NCI-H1092 treated with DMSO at 0.1 percent for 48 hours (cell line): Measurements from ENCODE around the gene ARHGAP9.
"Not testable (repeated sequence)": the region's sequence is repeated elsewhere in the genome, so short reads cannot be mapped to it uniquely, and the experiment has no call there.

Experiments used
- DNase-seq: peaks from one replicate; lab custom pipeline; 2025; lab: John Stamatoyannopoulos, UW

ARHGAP9 gene

DNA sequence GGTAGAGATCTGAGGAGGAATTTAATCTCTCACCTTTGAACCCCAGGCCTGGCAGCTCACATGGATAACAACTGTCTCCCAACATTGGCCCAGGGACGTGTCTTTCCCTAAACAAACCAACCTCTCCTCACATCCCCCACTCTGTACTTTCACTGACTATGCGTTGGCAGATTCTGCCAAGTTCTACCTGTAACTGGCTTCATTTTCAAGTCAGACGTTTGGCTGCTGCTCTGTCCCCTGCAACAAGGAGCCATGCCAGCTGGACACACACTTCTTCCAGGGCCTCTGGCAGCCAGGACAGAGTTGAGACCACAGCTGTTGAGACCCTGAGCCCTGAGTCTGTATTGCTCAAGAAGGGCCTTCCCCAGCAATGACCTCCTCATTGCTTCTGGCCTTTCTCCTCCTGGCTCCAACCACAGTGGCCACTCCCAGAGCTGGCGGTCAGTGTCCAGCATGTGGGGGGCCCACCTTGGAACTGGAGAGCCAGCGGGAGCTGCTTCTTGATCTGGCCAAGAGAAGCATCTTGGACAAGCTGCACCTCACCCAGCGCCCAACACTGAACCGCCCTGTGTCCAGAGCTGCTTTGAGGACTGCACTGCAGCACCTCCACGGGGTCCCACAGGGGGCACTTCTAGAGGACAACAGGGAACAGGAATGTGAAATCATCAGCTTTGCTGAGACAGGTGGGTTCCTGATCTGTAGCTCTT lies 45.0 kb downstream of the ARHGAP9 start, which contains the start of gene INHBC:
Gene INHBC, plus strand, starts transcription at position 268 of the 707 bp plus-strand sequence. Its CDS starts 103 bp downstream, at position 371.
- no peak for DNase-seq

GRCh38 chr12:57433370-57433769 lies 46.3 kb downstream of the ARHGAP9 start:
- DNase-seq, result no peak

GRCh38 chr12:57431654-57432188 lies 47.9 kb downstream of the ARHGAP9 start:
- DNase-seq, result no peak

DNA sequence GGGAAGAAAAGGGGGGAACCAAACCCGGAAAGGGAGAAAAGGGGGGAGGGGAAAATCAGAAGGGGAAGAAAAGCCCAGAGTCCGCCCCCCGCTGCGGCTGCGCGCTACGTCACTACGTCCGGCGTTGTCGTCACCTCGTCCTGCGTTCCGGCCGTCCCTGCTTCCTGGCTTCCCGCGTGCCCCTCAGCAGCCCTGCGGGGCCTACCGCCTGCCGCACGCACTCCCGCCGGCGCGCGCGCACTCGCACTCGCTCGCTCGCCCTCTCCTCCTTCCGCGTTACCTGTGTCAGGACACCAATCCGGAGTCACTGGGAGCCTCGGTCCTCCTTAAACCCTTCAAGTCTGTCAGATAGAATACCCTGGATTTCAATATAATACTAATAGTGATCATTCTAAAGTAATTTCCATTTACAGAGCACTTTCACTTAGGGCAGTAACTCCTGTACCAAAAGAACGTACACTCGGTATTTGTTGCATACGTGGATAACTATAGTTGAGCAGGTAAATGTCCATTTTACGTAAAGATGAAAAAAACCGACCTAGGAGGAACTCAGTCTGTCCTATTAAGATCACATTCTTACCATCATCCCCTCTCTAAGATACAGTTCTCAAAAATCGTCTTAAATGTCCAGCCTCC lies 48.6 kb downstream of the ARHGAP9 start, which contains the start of gene R3HDM2:
Gene R3HDM2, minus strand, starts transcription at position 113 of the 636 bp plus-strand sequence. CDS start 120,615 bp downstream, outside the sequence.
- DNase-seq, result peak; percentile 90

DNA sequence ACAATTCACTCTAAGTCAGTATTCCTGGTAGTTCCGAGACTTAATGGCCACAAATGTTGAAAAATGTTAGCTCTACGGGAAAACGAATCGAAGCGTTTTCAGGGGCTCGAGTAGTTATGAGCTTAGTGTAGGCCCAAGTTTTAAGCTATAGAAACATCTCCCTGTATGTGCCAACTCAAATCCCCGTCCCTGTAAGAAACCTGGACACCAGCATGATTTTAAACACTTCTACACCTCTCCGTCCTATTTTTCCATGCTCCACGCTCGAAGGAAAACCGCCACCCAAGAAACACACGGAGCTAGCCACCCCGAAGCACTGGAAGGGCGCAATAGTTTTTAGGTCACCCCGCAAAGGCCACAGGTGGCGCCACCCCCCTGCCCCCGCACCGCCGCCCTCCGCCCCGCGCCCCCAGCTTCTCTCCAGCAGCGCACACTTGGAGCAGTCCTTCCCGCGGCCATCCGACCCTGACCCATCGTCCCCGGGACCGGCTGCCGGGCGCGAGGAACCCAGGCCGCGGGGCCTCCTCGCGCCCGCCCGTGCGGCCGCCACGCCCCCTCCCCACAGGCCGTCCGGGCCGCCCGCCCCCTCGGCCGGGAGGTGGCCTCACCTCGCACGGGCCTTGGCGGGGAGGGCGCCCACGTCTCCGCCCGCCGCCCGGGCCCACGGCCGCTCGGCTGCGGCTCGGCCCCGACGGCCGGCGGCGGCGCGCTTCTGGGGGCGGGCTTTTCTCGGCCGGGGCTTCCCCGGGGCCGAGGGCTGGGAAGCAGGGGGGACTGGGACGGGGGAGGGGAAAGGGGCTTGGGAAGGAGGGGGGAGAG lies 49.3 kb downstream of the ARHGAP9 start:
- peak; percentile 48 for DNase-seq

GRCh38 chr12:57429473-57430111 lies 50.1 kb downstream of the ARHGAP9 start:
- no peak for DNase-seq

DNA sequence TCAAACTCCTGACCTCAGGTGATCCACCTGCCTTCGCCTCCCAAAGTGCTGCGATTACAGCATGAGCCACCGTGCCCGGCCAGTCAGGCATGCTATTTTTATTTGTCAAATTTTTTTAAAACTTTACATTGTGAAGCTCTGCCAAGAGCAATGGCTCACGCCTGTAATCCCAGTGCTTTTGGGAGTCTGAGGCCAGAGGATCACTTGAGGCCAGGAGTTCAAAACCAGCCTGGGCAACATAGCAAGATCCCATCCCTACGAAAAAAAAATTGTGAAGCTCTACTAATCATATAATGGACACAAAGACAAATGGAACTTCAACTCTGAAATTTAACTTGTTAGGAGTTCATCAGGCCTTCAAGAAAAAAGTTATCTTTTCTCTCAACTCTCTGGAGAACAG lies 50.7 kb downstream of the ARHGAP9 start:
- no peak for DNase-seq

GRCh38 chr12:57426948-57427347 lies 52.7 kb downstream of the ARHGAP9 start:
- DNase-seq, result not testable (repeated sequence)
